ENCODE measurements around the gene TFF1.

The TFF1 gene

GRCh38 chr21:42401154-42401553, 34.8 kb upstream of the TFF1 start:
- Histone ChIP-seq H3K9me3 (ENCODE audit: control insufficient read depth, low read length) (no peaks in the 10 kb centered on the region), H3K27me3 (ENCODE audit: control insufficient read depth, insufficient read depth, low read length) (no peaks in the 10 kb centered on the region), H3K79me2 (no peaks in the 10 kb centered on the region), H3K4me1 (no peaks in the 10 kb centered on the region), H3K4me2 (ENCODE audit: low read length) (no peak overlapping the region), H3K27ac (no peak overlapping the region), H3K36me3 (ENCODE audit: control insufficient read depth, insufficient read depth, low read length) (no peaks in the 10 kb centered on the region), H3K9ac (no peak overlapping the region), H3K4me3 (ENCODE audit: low read depth, low read length) (no peak overlapping the region), H2AFZ (no peak overlapping the region)
- no peak for TF ChIP-seq CTCF (IDR thresholded peaks at IDR 0.05)

- Histone ChIP-seq H3K9me3 (ENCODE audit: control insufficient read depth, low read length) (no peaks in the 10 kb centered on the region), H3K4me1 (no peaks in the 10 kb centered on the region), H2AFZ (no peak overlapping the region), H3K79me2 (no peaks in the 10 kb centered on the region), H3K9ac (no peak overlapping the region), H3K36me3 (ENCODE audit: control insufficient read depth, insufficient read depth, low read length) (no peaks in the 10 kb centered on the region), H3K27me3 (ENCODE audit: control insufficient read depth, insufficient read depth, low read length) (no peaks in the 10 kb centered on the region), H3K4me2 (ENCODE audit: low read length) (no peak overlapping the region), H3K27ac (no peak overlapping the region), H3K4me3 (ENCODE audit: low read depth, low read length) (no peak overlapping the region)
- TF ChIP-seq CTCF (IDR thresholded peaks at IDR 0.05): no peak
Measured at GRCh38 chr21:42400525-42400924, 34.2 kb upstream of the TFF1 start.

- no peak overlapping the region for H3K9ac ChIP-seq
- H3K27ac ChIP-seq: no peak overlapping the region
- no peak for TF ChIP-seq CTCF (IDR thresholded peaks at IDR 0.05)
- H3K4me2 ChIP-seq (ENCODE audit: low read length): no peak overlapping the region
- no peaks in the 10 kb centered on the region for H3K27me3 ChIP-seq (ENCODE audit: control insufficient read depth, insufficient read depth, low read length)
- H3K4me1 ChIP-seq: no peaks in the 10 kb centered on the region
- H3K36me3 ChIP-seq (ENCODE audit: control insufficient read depth, insufficient read depth, low read length): no peaks in the 10 kb centered on the region
- H3K4me3 ChIP-seq (ENCODE audit: low read depth, low read length): no peak overlapping the region
- no peaks in the 10 kb centered on the region for H3K79me2 ChIP-seq
- H3K9me3 ChIP-seq (ENCODE audit: control insufficient read depth, low read length): no peaks in the 10 kb centered on the region
- H2AFZ ChIP-seq: no peak overlapping the region
Measured at GRCh38 chr21:42398436-42399028, 32.2 kb upstream of the TFF1 start.

- H3K4me1 ChIP-seq: no peaks in the 10 kb centered on the region
- no peak overlapping the region for H2AFZ ChIP-seq
- no peaks in the 10 kb centered on the region for H3K79me2 ChIP-seq
- H3K9me3 ChIP-seq (ENCODE audit: control insufficient read depth, low read length): no peaks in the 10 kb centered on the region
- H3K36me3 ChIP-seq (ENCODE audit: control insufficient read depth, insufficient read depth, low read length): no peaks in the 10 kb centered on the region
- no peak for TF ChIP-seq CTCF (IDR thresholded peaks at IDR 0.05)
- H3K4me3 ChIP-seq (ENCODE audit: low read depth, low read length): no peak overlapping the region
- no peaks in the 10 kb centered on the region for H3K27me3 ChIP-seq (ENCODE audit: control insufficient read depth, insufficient read depth, low read length)
- H3K9ac ChIP-seq: no peak overlapping the region
- H3K4me2 ChIP-seq (ENCODE audit: low read length): no peak overlapping the region
- no peak overlapping the region for H3K27ac ChIP-seq
Measured at GRCh38 chr21:42397746-42398394, 31.5 kb upstream of the TFF1 start.

Data from parathyroid adenoma (tissue), 2 donors.